ENCODE measurements around the gene MBOAT2. TPM values are rescaled to one million over a fixed set of nuclear protein-coding genes. Genes with fewer than 3 reads are reported as not detected.

Gene MBOAT2
- total RNA-seq, 1 donor from 2014 or later, result 5.3 TPM

- no peak for DNase-seq
- H3K27ac ChIP-seq (replicated peaks), result no peak overlapping the region
- H3K36me3 ChIP-seq, result no peaks in the 10 kb centered on the region
- no peaks in the 10 kb centered on the region for H3K9me3 ChIP-seq (replicated peaks)
- H3K27me3 ChIP-seq (ENCODE audit: low read depth), result no peaks in the 10 kb centered on the region
- no peak overlapping the region for H3K4me3 ChIP-seq
- no peak for TF ChIP-seq CTCF (IDR thresholded peaks at IDR 0.05; ENCODE audit: borderline replicate concordance)
- intact Hi-C loops (cut with micrococcal nuclease), result no loop called here
- no peaks in the 10 kb centered on the region for H3K4me1 ChIP-seq
These were observed 27.4 kb upstream of the MBOAT2 start for GRCh38 chr2:9030841-9031240.

GRCh38 chr2:9030190-9030589, 26.7 kb upstream of the MBOAT2 start:
- no peak for TF ChIP-seq CTCF (IDR thresholded peaks at IDR 0.05; ENCODE audit: borderline replicate concordance)
- no peak overlapping the region for H3K27ac ChIP-seq (replicated peaks)
- no peaks in the 10 kb centered on the region for H3K4me1 ChIP-seq
- intact Hi-C loops (cut with micrococcal nuclease), result no loop called here
- H3K9me3 ChIP-seq (replicated peaks), result no peaks in the 10 kb centered on the region
- no peak for DNase-seq
- no peaks in the 10 kb centered on the region for H3K27me3 ChIP-seq (ENCODE audit: low read depth)
- H3K4me3 ChIP-seq, result no peak overlapping the region
- no peaks in the 10 kb centered on the region for H3K36me3 ChIP-seq

- Histone ChIP-seq H3K9me3 (replicated peaks) (no peaks in the 10 kb centered on the region), H3K4me1 (no peaks in the 10 kb centered on the region), H3K27me3 (ENCODE audit: low read depth) (no peaks in the 10 kb centered on the region), H3K4me3 (no peak overlapping the region), H3K27ac (replicated peaks) (no peak overlapping the region), H3K36me3 (no peaks in the 10 kb centered on the region)
- no peak for DNase-seq
- no peak for TF ChIP-seq CTCF (IDR thresholded peaks at IDR 0.05; ENCODE audit: borderline replicate concordance)
- intact Hi-C loops (cut with micrococcal nuclease), result no loop called here
These were observed 26.2 kb upstream of the MBOAT2 start for GRCh38 chr2:9029721-9030120.

- Histone ChIP-seq H3K27me3 (ENCODE audit: low read depth) (no peaks in the 10 kb centered on the region), H3K9me3 (replicated peaks) (no peaks in the 10 kb centered on the region), H3K4me3 (no peak overlapping the region), H3K27ac (replicated peaks) (no peak overlapping the region), H3K4me1 (no peaks in the 10 kb centered on the region), H3K36me3 (no peaks in the 10 kb centered on the region)
- intact Hi-C loops (cut with micrococcal nuclease), result no loop called here
- no peak for TF ChIP-seq CTCF (IDR thresholded peaks at IDR 0.05; ENCODE audit: borderline replicate concordance)
- DNase-seq, result no peak
These were observed 24.4 kb upstream of the MBOAT2 start for GRCh38 chr2:9027884-9028283.

GRCh38 chr2:9025746-9026145, 22.3 kb upstream of the MBOAT2 start:
- H3K9me3 ChIP-seq (replicated peaks), result no peaks in the 10 kb centered on the region
- H3K36me3 ChIP-seq, result no peaks in the 10 kb centered on the region
- H3K4me3 ChIP-seq, result no peak overlapping the region
- DNase-seq, result no peak
- TF ChIP-seq CTCF (IDR thresholded peaks at IDR 0.05; ENCODE audit: borderline replicate concordance), result no peak
- intact Hi-C loops (cut with micrococcal nuclease), result no loop called here
- H3K27ac ChIP-seq (replicated peaks), result no peak overlapping the region
- H3K27me3 ChIP-seq (ENCODE audit: low read depth), result no peaks in the 10 kb centered on the region
- no peaks in the 10 kb centered on the region for H3K4me1 ChIP-seq

- H3K4me1 ChIP-seq, result no peaks in the 10 kb centered on the region
- H3K36me3 ChIP-seq, result no peaks in the 10 kb centered on the region
- no peak for DNase-seq
- H3K4me3 ChIP-seq, result no peak overlapping the region
- H3K9me3 ChIP-seq (replicated peaks), result no peaks in the 10 kb centered on the region
- no peaks in the 10 kb centered on the region for H3K27me3 ChIP-seq (ENCODE audit: low read depth)
- intact Hi-C loops (cut with micrococcal nuclease), result no loop called here
- H3K27ac ChIP-seq (replicated peaks), result no peak overlapping the region
- no peak for TF ChIP-seq CTCF (IDR thresholded peaks at IDR 0.05; ENCODE audit: borderline replicate concordance)
These were observed 21.1 kb upstream of the MBOAT2 start for GRCh38 chr2:9024575-9024974.

Measured in left ventricle myocardium inferior (tissue), 1 donor.